Measurements from ENCODE around the gene NDUFAF8. TPM values are rescaled to one million over a fixed set of nuclear protein-coding genes. Genes with fewer than 3 reads are reported as not detected.

The NDUFAF8 gene
- total and polyA plus RNA-seq, 2 donors (not counting 1 experiment from before 2014, with no cell fraction given) = 41.7 to 42.6 TPM

DNA sequence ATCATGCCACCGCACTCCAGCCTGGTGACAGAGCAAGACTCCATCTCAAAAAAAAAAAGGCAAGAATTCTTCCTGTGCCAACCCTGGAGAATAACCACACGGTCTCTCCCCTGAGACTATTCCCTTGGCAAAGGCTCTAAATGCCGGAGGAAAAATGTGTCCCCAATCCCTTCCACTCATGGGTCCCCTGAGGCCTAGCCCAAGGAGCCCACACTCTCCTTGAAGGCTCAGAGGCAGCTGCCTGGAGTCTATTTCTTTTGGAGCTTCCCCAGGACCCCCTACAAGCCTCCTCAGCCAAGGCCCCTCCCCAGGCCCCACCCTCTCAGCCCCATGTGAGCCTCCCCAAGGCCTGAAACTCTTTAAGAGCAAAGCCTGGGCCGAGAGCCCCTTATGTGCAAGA lies 33.0 kb upstream of the NDUFAF8 start:
- Mint-ChIP-seq H3K27me3 (no peaks in the 10 kb centered on the region), H3K4me1 (peaks cover 4% of the 10 kb centered on the region), H3K27ac (no peak overlapping the region), H3K9me3 (ENCODE audit: insufficient read depth) (no peaks in the 10 kb centered on the region), H3K4me3 (no peak overlapping the region)
- intact Hi-C loops (cut with micrococcal nuclease) = no loop called here
- H4K20me1 ChIP-seq (ENCODE audit: control insufficient read depth, insufficient read depth, low read length, poor library complexity, severe bottlenecking) = no peaks in the 10 kb centered on the region
- no peak overlapping the region for H3K4me2 ChIP-seq (replicated peaks; ENCODE audit: low read depth, low read length, poor library complexity, severe bottlenecking)
- WGBS (ENCODE audit: insufficient coverage) = 94% methylated on average over 4 of the region's 4 CpGs
- H3K27me3 ChIP-seq (replicated peaks in 1 of 4; ENCODE audit: control extremely low read depth in 1 of 4, control insufficient read depth in 3 of 4, insufficient read depth in 4 of 4, low read length in 3 of 4) = no peaks in the 10 kb centered on the region
- ChIA-PET CTCF (no interaction called here), POLR2A (no interaction called here)
- H2AFZ ChIP-seq (ENCODE audit: insufficient read depth, low read depth, low read length, poor library complexity, severe bottlenecking) = no peak overlapping the region
- DNase-seq (no peak), ATAC-seq (ENCODE audit: low read depth) (no peak)
- no peak overlapping the region for H3K27ac ChIP-seq (ENCODE audit: low read length in 2 of 2)
- peaks cover 19% of the 10 kb centered on the region for H3K79me2 ChIP-seq (ENCODE audit: control insufficient read depth, insufficient read depth, low read length)
- H3K4me3 ChIP-seq (ENCODE audit: control extremely low read depth in 1 of 5, extremely low read depth in 1 of 5, insufficient read depth in 1 of 5, low read depth in 2 of 5, low read length in 4 of 5) = no peak overlapping the region
- H3K4me1 ChIP-seq (ENCODE audit: control insufficient read depth in 2 of 2, insufficient read depth in 2 of 2, low read length in 2 of 2) = peaks cover 3% of the 10 kb centered on the region in 2 donors
- no peak overlapping the region for H3K9ac ChIP-seq (ENCODE audit: low read length)
- H3K36me3 ChIP-seq (replicated peaks in 1 of 2; ENCODE audit: control extremely low read depth in 1 of 2, control insufficient read depth in 1 of 2, extremely low read depth in 1 of 2, insufficient read depth in 2 of 2, low read length in 1 of 2) = peaks cover 0 to 10% of the 10 kb centered on the region in 2 experiments
- H3K9me3 ChIP-seq (ENCODE audit: control extremely low read depth in 1 of 3, control insufficient read depth in 2 of 3, insufficient read depth in 1 of 3, low read length in 2 of 3) = no peaks in the 10 kb centered on the region
- TF ChIP-seq, protein P1, sequence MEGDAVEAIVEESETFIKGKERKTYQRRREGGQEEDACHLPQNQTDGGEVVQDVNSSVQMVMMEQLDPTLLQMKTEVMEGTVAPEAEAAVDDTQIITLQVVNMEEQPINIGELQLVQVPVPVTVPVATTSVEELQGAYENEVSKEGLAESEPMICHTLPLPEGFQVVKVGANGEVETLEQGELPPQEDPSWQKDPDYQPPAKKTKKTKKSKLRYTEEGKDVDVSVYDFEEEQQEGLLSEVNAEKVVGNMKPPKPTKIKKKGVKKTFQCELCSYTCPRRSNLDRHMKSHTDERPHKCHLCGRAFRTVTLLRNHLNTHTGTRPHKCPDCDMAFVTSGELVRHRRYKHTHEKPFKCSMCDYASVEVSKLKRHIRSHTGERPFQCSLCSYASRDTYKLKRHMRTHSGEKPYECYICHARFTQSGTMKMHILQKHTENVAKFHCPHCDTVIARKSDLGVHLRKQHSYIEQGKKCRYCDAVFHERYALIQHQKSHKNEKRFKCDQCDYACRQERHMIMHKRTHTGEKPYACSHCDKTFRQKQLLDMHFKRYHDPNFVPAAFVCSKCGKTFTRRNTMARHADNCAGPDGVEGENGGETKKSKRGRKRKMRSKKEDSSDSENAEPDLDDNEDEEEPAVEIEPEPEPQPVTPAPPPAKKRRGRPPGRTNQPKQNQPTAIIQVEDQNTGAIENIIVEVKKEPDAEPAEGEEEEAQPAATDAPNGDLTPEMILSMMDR (IDR thresholded peaks at IDR 0.05) = no peak
- no peak for TF ChIP-seq EZH2 (IDR thresholded peaks at IDR 0.05; ENCODE audit: borderline replicate concordance, insufficient read depth, low read depth, low read length, poor library complexity, severe bottlenecking)

- Mint-ChIP-seq H3K9me3 (ENCODE audit: insufficient read depth) (no peaks in the 10 kb centered on the region), H3K4me1 (peaks cover 4% of the 10 kb centered on the region), H3K4me3 (no peak overlapping the region), H3K27ac (no peak overlapping the region), H3K27me3 (no peaks in the 10 kb centered on the region)
- 98% methylated on average over 11 of the region's 12 CpGs for WGBS (ENCODE audit: insufficient coverage)
- ChIA-PET CTCF (no interaction called here), POLR2A (no interaction called here)
- H3K9ac ChIP-seq (ENCODE audit: low read length) = no peak overlapping the region
- H3K4me1 ChIP-seq (ENCODE audit: control insufficient read depth in 2 of 2, insufficient read depth in 2 of 2, low read length in 2 of 2) = peaks cover 3% of the 10 kb centered on the region in 2 donors
- DNase-seq (no peak), ATAC-seq (ENCODE audit: low read depth) (no peak)
- intact Hi-C loops (cut with micrococcal nuclease) = no loop called here
- H2AFZ ChIP-seq (ENCODE audit: insufficient read depth, low read depth, low read length, poor library complexity, severe bottlenecking) = no peak overlapping the region
- no peaks in the 10 kb centered on the region for H3K27me3 ChIP-seq (replicated peaks in 1 of 4; ENCODE audit: control extremely low read depth in 1 of 4, control insufficient read depth in 3 of 4, insufficient read depth in 4 of 4, low read length in 3 of 4)
- H3K9me3 ChIP-seq (ENCODE audit: control extremely low read depth in 1 of 3, control insufficient read depth in 2 of 3, insufficient read depth in 1 of 3, low read length in 2 of 3) = no peaks in the 10 kb centered on the region
- no peak overlapping the region for H3K4me3 ChIP-seq (ENCODE audit: control extremely low read depth in 1 of 5, extremely low read depth in 1 of 5, insufficient read depth in 1 of 5, low read depth in 2 of 5, low read length in 4 of 5)
- H3K79me2 ChIP-seq (ENCODE audit: control insufficient read depth, insufficient read depth, low read length) = peaks cover 22% of the 10 kb centered on the region
- peaks cover 0 to 10% of the 10 kb centered on the region in 2 experiments for H3K36me3 ChIP-seq (replicated peaks in 1 of 2; ENCODE audit: control extremely low read depth in 1 of 2, control insufficient read depth in 1 of 2, extremely low read depth in 1 of 2, insufficient read depth in 2 of 2, low read length in 1 of 2)
- TF ChIP-seq, protein P1 (IDR thresholded peaks at IDR 0.05) = no peak
- no peak for TF ChIP-seq EZH2 (IDR thresholded peaks at IDR 0.05; ENCODE audit: borderline replicate concordance, insufficient read depth, low read depth, low read length, poor library complexity, severe bottlenecking)
- no peak overlapping the region for H3K27ac ChIP-seq (ENCODE audit: low read length in 2 of 2)
- H3K4me2 ChIP-seq (replicated peaks; ENCODE audit: low read depth, low read length, poor library complexity, severe bottlenecking) = no peak overlapping the region
- no peaks in the 10 kb centered on the region for H4K20me1 ChIP-seq (ENCODE audit: control insufficient read depth, insufficient read depth, low read length, poor library complexity, severe bottlenecking)
Observed at GRCh38 chr17:81206657-81207056, 32.5 kb upstream of the NDUFAF8 start.

Measured in B cell (primary cell).